Ovary (tissue), 9 donors: Measurements from ENCODE around the gene MMS19. TPM values are rescaled to one million over a fixed set of nuclear protein-coding genes. Genes with fewer than 3 reads are reported as not detected.
"Not testable (repeated sequence)": the region's sequence is repeated elsewhere in the genome, so short reads cannot be mapped to it uniquely, and the experiment has no call there.

Experiments used
- DNase-seq, 5 donors: peaks; one replicate each; pipeline ENCODE4 v3.0.0-alpha.2; 2019 to 2020
- H3K27ac ChIP-seq, 2 donors: fragments of 200-600 bp; one replicate each; pipeline versions ENCODE4 v1.5.1 to v1.8.0; 2019 to 2022
- H3K27me3 ChIP-seq: fragments of 200-600 bp; one replicate; pipeline ENCODE4 v1.8.0; 2022
- H3K36me3 ChIP-seq: fragments of 200-600 bp; sonication (generic); one replicate; pipeline ENCODE4 v1.5.1; 2019
- H3K4me1 ChIP-seq: one replicate; pipeline ENCODE4 v1.8.1; 2013; ENCODE audit warnings: mild to moderate bottlenecking, moderate library complexity; ENCODE audit not compliant: insufficient read depth
- H3K4me3 ChIP-seq: fragments of 200-600 bp; sonication (generic); one replicate; pipeline ENCODE4 v1.5.1; 2017
- H3K9me3 ChIP-seq, 2 donors: fragments of 200-600 bp in 1 of 2; sonication (generic) in 1 of 2; one replicate each; pipeline versions ENCODE4 v1.5.1 to v1.8.1; 2013 to 2019; ENCODE audit warnings: mild to moderate bottlenecking in 1 of 2, moderate library complexity in 1 of 2
- EP300 ChIP-seq: sonication (generic); formaldehyde crosslinking; IDR thresholded peaks from one replicate; pipeline ENCODE4 v1.6.1; 2017; ENCODE audit warnings: antibody characterized with exemption
- POLR2A ChIP-seq: fragments of 450-650 bp; IDR thresholded peaks from one replicate; pipeline ENCODE4 v1.6.1; 2017; ENCODE audit warnings: antibody characterized with exemption, mild to moderate bottlenecking, moderate library complexity
- WGBS, 3 donors: extraction: QIAGEN DNeasy Blood & Tissue Kit in 1 of 3; methylation state at CpG; one replicate each; pipeline versions ENCODE4 v1.1.5 to v1.1.7; 2013 to 2017; 5-methylcytosine and 5-hydroxymethylcytosine counted together
- intact Hi-C, 4 donors: fragments of 100-400 bp; cut with DNase I; formaldehyde crosslinking; loops; one replicate each; pipeline versions ENCODE4 v1.11.0 to v1.15.1; 2022 to 2023
- polyA plus RNA-seq, 2 donors: library from polyadenylated mRNA; stranded (reverse); fragments of 200-250 nt in 1 of 2; fragments of 350-450 nt in 1 of 2; fragmentation: Illumina TruSeq in 1 of 2; extraction: RNeasy Lipid Tissue Mini Kit (QIAGEN cat#74804) in 1 of 2; gene quantifications; one replicate each; pipeline ENCODE4 v1.2.3, GENCODE V29; 2013 to 2014
- total RNA-seq, 7 donors: library from RNA; depleted of rRNA in 2 of 7; stranded (reverse); fragments of >200 nt in 2 of 7; fragmentation: NEBNext Ultra II Directional in 3 of 7; extraction: Animal tissue kit (Norgen Biotek cat#: 25700) in 3 of 7; gene quantifications; one replicate each; pipeline versions ENCODE4 v1.1.0 to v1.2.4, GENCODE V29; 2016 to 2023
- TF ChIP-seq, protein P1 (sequence below), 3 donors: fragments of 450-650 bp in 2 of 3; fragments of 200-600 bp in 1 of 3; IDR thresholded peaks; one replicate each; pipeline versions ENCODE4 v1.5.1 to v1.8.0; 2016 to 2022; ENCODE audit warnings: antibody characterized with exemption in 3 of 3, mild to moderate bottlenecking in 1 of 3
- donor health status: DM: no; HTN: no; CAD: no; lungs with moderate emphysema.
- donor health status: DM: no; HTN: no; CAD: no.
- donor health status: Bipolar disorder and iron deficiency.
- donor health status: DM: yes; HTN: yes; CAD: no.
- donor health status: DM: no; HTN: no; CAD: no.
- donor health status: DM: yes; HTN: yes; CAD: no.

MMS19 gene
- total and polyA plus RNA-seq, 9 donors = 45.3 to 63.6 (median 56.4) TPM

- TF ChIP-seq, protein P1, sequence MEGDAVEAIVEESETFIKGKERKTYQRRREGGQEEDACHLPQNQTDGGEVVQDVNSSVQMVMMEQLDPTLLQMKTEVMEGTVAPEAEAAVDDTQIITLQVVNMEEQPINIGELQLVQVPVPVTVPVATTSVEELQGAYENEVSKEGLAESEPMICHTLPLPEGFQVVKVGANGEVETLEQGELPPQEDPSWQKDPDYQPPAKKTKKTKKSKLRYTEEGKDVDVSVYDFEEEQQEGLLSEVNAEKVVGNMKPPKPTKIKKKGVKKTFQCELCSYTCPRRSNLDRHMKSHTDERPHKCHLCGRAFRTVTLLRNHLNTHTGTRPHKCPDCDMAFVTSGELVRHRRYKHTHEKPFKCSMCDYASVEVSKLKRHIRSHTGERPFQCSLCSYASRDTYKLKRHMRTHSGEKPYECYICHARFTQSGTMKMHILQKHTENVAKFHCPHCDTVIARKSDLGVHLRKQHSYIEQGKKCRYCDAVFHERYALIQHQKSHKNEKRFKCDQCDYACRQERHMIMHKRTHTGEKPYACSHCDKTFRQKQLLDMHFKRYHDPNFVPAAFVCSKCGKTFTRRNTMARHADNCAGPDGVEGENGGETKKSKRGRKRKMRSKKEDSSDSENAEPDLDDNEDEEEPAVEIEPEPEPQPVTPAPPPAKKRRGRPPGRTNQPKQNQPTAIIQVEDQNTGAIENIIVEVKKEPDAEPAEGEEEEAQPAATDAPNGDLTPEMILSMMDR (IDR thresholded peaks at IDR 0.05) = no peak
- TF ChIP-seq POLR2A (no peak), EP300 (no peak)
- no peak for DNase-seq
- Histone ChIP-seq H3K9me3 (no peaks in the 10 kb centered on the region), H3K27me3 (no peaks in the 10 kb centered on the region), H3K27ac (no peak overlapping the region), H3K4me3 (no peak overlapping the region), H3K36me3 (no peaks in the 10 kb centered on the region), H3K4me1 (no peaks in the 10 kb centered on the region)
- 85 to 92% (median 89%) methylated on average over 10 of the region's 10 CpGs for WGBS, 3 donors
- intact Hi-C loops = no loop called here
These were observed 33.3 kb upstream of the MMS19 start for GRCh38 chr10:97531401-97531986.

DNA sequence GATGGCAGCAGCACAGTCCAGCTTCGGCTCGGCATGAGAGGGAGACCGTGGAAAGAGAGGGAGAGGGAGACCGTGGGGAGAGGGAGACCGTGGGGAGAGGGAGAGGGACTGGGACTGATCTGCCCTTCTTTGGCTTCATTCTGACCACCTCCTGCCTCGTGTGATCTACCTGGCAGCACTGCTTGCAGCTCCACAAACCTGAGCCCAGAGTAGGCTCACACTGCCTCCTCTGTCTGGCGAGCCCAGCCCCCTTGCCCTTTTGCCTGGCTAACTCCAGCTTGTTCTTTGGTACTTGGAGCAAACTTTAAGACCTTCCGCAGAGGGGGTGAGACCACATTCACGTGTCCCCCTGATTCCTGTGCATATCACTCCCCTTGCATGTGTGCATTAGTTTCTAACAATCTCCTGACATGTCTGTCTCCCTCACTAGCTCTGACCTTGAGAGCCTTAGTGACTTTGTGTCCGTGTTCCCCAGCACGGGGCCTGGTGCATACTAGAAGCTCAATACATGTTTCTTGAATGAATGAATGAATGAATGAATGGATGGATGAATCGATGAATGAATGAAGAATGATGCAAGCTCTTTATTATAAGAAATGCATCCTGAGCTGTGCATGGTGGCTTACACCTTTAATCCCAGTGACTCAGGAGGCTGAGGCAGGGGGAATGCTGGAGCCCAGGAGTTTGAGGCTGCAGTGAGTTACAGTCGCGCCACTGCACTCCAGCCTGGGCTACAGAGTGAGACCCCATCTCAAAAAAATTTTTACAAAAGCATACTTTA is 31.7 kb upstream of the MMS19 start:
- 81 to 88% (median 86%) methylated on average over 14 of the region's 14 CpGs for WGBS, 3 donors
- Histone ChIP-seq H3K27me3 (no peaks in the 10 kb centered on the region), H3K4me3 (no peak overlapping the region), H3K36me3 (no peaks in the 10 kb centered on the region), H3K4me1 (no peaks in the 10 kb centered on the region), H3K9me3 (no peaks in the 10 kb centered on the region), H3K27ac (no peak overlapping the region)
- intact Hi-C loops = no loop called here
- no peak for DNase-seq
- TF ChIP-seq POLR2A = no peak
- TF ChIP-seq, protein P1 (IDR thresholded peaks at IDR 0.05) = no peak
- no peak for TF ChIP-seq EP300

DNA sequence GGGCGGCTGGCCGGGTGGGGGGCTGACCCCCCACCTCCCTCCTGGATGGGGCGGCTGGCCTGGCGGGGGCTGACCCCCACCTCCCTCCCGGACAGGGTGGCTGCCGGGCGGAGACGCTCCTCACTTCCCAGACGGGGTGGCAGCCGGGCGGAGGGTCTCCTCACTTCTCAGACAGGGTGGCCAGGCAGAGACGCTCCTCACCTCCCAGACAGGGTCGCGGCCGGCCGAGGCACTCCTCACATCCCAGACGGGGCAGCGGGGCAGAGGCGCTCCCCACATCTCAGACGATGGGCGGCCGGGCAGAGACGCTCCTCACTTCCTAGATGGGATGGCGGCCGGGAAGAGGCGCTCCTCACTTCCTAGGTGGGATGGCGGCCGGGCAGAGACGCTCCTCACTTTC is 30.7 kb upstream of the MMS19 start:
- 93 to 100% (median 97%) methylated on average over 4 to 22 of the region's 29 CpGs for WGBS, 3 donors
- intact Hi-C loops, H3K4me1 ChIP-seq, H3K36me3 ChIP-seq, DNase-seq, H3K27ac ChIP-seq, H3K9me3 ChIP-seq, H3K27me3 ChIP-seq, H3K4me3 ChIP-seq: not testable (repeated sequence)

GRCh38 chr10:97525683-97526110 is 27.5 kb upstream of the MMS19 start:
- WGBS, 3 donors = 76 to 89% (median 83%) methylated on average over 1 of the region's 1 CpG
- DNase-seq = no peak
- no peaks in the 10 kb centered on the region for H3K9me3 ChIP-seq
- no peaks in the 10 kb centered on the region for H3K4me1 ChIP-seq
- TF ChIP-seq, protein P1 (IDR thresholded peaks at IDR 0.05) = no peak
- TF ChIP-seq EP300 = no peak
- no peak for TF ChIP-seq POLR2A
- no peak overlapping the region for H3K27ac ChIP-seq
- no peak overlapping the region for H3K4me3 ChIP-seq
- no peaks in the 10 kb centered on the region for H3K27me3 ChIP-seq
- H3K36me3 ChIP-seq = no peaks in the 10 kb centered on the region
- intact Hi-C loops = no loop called here

DNA sequence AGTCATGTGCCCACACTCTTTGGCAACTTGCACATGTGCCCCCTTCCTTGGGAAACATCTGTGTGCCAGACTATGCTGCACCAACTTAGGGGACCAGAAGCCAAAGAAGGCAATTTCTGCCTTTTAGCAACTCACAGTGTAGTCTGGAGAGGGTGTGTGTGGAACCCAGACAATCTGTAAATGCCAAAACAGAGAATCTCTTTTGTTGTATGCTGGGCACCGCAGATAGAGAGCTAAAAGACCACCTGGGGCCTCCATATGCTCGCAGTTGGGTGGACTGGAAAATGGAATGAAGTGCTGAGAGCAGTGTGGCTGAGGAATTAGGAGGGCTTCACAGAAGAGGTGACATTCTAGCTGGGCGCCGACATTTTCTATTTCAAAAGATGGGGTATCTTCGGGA is 26.9 kb upstream of the MMS19 start:
- TF ChIP-seq POLR2A (no peak), EP300 (no peak)
- TF ChIP-seq, protein P1 (IDR thresholded peaks at IDR 0.05) = no peak
- Histone ChIP-seq H3K27ac (no peak overlapping the region), H3K36me3 (no peaks in the 10 kb centered on the region), H3K4me3 (no peak overlapping the region), H3K27me3 (no peaks in the 10 kb centered on the region), H3K4me1 (no peaks in the 10 kb centered on the region), H3K9me3 (no peaks in the 10 kb centered on the region)
- 96 to 99% (median 97%) methylated on average over 5 of the region's 5 CpGs for WGBS, 3 donors
- DNase-seq = no peak
- intact Hi-C loops = no loop called here
